HepG2 (cell line): ENCODE measurements around the gene FGA. TPM values are rescaled to one million over a fixed set of nuclear protein-coding genes. Genes with fewer than 3 reads are reported as not detected.

Experiments
- ARID2 ChIP-seq: sonication (generic); formaldehyde crosslinking; IDR thresholded peaks from 2 replicates; pipeline ENCODE4 v1.8.1; 2022; ENCODE audit warnings: mild to moderate bottlenecking, missing genetic modification reagents, borderline replicate concordance
- DR1 ChIP-seq: sonication (generic); formaldehyde crosslinking; IDR thresholded peaks from 2 replicates; pipeline ENCODE4 v1.8.0; 2021; ENCODE audit warnings: mild to moderate bottlenecking, missing genetic modification reagents, inconsistent platforms
- HES4 ChIP-seq: sonication (generic); formaldehyde crosslinking; IDR thresholded peaks from 2 replicates; pipeline ENCODE4 v1.9.0; 2021; ENCODE audit warnings: mild to moderate bottlenecking, missing genetic modification reagents, borderline replicate concordance
- JARID2 ChIP-seq: sonication (generic); formaldehyde crosslinking; IDR thresholded peaks from 2 replicates; pipeline ENCODE4 v1.8.1; 2023; ENCODE audit warnings: missing genetic modification reagents, inconsistent platforms; ENCODE audit not compliant: insufficient replicate concordance
- KDM1A ChIP-seq: IDR thresholded peaks from 2 replicates; pipeline ENCODE4 v1.6.1; 2016; ENCODE audit warnings: missing compliant biosample characterization
- RXRB ChIP-seq: IDR thresholded peaks from 2 replicates; pipeline ENCODE4 v1.6.1; 2016; ENCODE audit warnings: borderline replicate concordance, missing genetic modification reagents, missing compliant biosample characterization
- SRSF1 ChIP-seq: fragments of 200-400 bp; formaldehyde crosslinking; optimal IDR thresholded peaks from 2 replicates; pipeline ENCODE3; 2017; ENCODE audit warnings: mild to moderate bottlenecking, low read depth, low read length, moderate library complexity
- ZBTB43 ChIP-seq: sonication (generic); formaldehyde crosslinking; conservative IDR thresholded peaks from 2 replicates; pipeline ENCODE4 v1.4.0; 2020; ENCODE audit warnings: missing genetic modification reagents
- ZBTB7B ChIP-seq: sonication (generic); formaldehyde crosslinking; IDR thresholded peaks from 2 replicates; pipeline ENCODE4 v1.4.0; 2020; ENCODE audit warnings: missing genetic modification reagents
- ZNF264 ChIP-seq: sonication (generic); formaldehyde crosslinking; IDR thresholded peaks from 2 replicates; pipeline ENCODE4 v1.4.0; 2020; ENCODE audit warnings: missing genetic modification reagents
- ZNF501 ChIP-seq: sonication (generic); formaldehyde crosslinking; IDR thresholded peaks from 2 replicates; pipeline ENCODE4 v1.5.1; 2020; ENCODE audit warnings: mild to moderate bottlenecking, moderate library complexity, missing genetic modification reagents
- ZNF510 ChIP-seq: sonication (generic); formaldehyde crosslinking; IDR thresholded peaks from 2 replicates; pipeline ENCODE4 v1.4.0; 2020; ENCODE audit warnings: low read depth, mild to moderate bottlenecking, missing genetic modification reagents
- ZNF773 ChIP-seq: sonication (generic); formaldehyde crosslinking; IDR thresholded peaks from 2 replicates; pipeline ENCODE4 v1.4.0; 2020; ENCODE audit warnings: missing genetic modification reagents, borderline replicate concordance
- ZNF792 ChIP-seq: IDR thresholded peaks from 2 replicates; pipeline ENCODE4 v1.6.1; 2016
- polyA plus RNA-seq, 8 experiments: library from polyadenylated mRNA; depleted of rRNA in 3 of 8; stranded (reverse) in 7 of 8; unstranded in 1 of 8; fragments of >200 nt; fragmentation: Illumina TruSeq in 4 of 8; extraction: Trizol in 4 of 8; gene quantifications; 2 replicates each; pipeline versions ENCODE4 v1.2.1 to v1.2.3, GENCODE V29; 2011 to 2016; ENCODE audit warnings: low read depth in 4 of 8, missing spikeins in 1 of 8, mixed read lengths in 1 of 8; ENCODE audit not compliant: insufficient read depth in 1 of 8
- total RNA-seq, 5 experiments: library from RNA; depleted of rRNA; stranded (reverse); fragments of >200 nt; fragmentation: Illumina TruSeq; extraction: Trizol; gene quantifications; 2 replicates each; pipeline ENCODE4 v1.2.3, GENCODE V29; 2016; ENCODE audit warnings: low read depth in 1 of 5
- TF ChIP-seq, protein P1 (sequence below): sonication (generic); formaldehyde crosslinking; IDR thresholded peaks from 2 replicates; pipeline ENCODE4 v1.4.0; 2020; ENCODE audit warnings: mild to moderate bottlenecking, missing genetic modification reagents
- TF ChIP-seq, protein P2 (sequence below): sonication (generic); formaldehyde crosslinking; IDR thresholded peaks from 2 replicates; pipeline ENCODE4 v1.5.0; 2020; ENCODE audit warnings: mild to moderate bottlenecking, missing genetic modification reagents, borderline replicate concordance
- TF ChIP-seq, protein P3 (sequence below): sonication (generic); formaldehyde crosslinking; IDR thresholded peaks from 2 replicates; pipeline ENCODE4 v1.5.0; 2020; ENCODE audit warnings: mild to moderate bottlenecking, missing genetic modification reagents, borderline replicate concordance

The FGA gene
- total and polyA plus RNA-seq, 2 of the 13 experiments (the other 11 are each of a cell fraction or from before 2014, with no cell fraction given): 640 to 1,523 TPM

- TF ChIP-seq ZNF773 (CRISPR knock-in tag) (no peak), ZNF501 (CRISPR knock-in tag) (peak; percentile 41; the same call in 1 of the 2 replicates), ZNF264 (CRISPR knock-in tag) (no peak), KDM1A (CRISPR knock-in tag) (no peak), ZBTB43 (0 out of 2 replicates have a peak, but pooled peaks have one; percentile 29), ZNF792 (CRISPR knock-in tag) (peak; percentile 42; the same call in 1 of the 2 replicates), HES4 (CRISPR knock-in tag) (no peak), RXRB (CRISPR knock-in tag) (no peak), ZNF510 (CRISPR knock-in tag) (no peak), JARID2 (CRISPR knock-in tag) (no peak), SRSF1 (no peak), ARID2 (CRISPR knock-in tag) (no peak), ZBTB7B (CRISPR knock-in tag) (peak; percentile 49; the same call in 1 of the 2 replicates), DR1 (CRISPR knock-in tag) (0 out of 2 replicates have a peak, but pooled peaks have one; percentile 43)
- TF ChIP-seq, protein P1, sequence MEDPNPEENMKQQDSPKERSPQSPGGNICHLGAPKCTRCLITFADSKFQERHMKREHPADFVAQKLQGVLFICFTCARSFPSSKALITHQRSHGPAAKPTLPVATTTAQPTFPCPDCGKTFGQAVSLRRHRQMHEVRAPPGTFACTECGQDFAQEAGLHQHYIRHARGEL: no peak
- TF ChIP-seq, protein P2, sequence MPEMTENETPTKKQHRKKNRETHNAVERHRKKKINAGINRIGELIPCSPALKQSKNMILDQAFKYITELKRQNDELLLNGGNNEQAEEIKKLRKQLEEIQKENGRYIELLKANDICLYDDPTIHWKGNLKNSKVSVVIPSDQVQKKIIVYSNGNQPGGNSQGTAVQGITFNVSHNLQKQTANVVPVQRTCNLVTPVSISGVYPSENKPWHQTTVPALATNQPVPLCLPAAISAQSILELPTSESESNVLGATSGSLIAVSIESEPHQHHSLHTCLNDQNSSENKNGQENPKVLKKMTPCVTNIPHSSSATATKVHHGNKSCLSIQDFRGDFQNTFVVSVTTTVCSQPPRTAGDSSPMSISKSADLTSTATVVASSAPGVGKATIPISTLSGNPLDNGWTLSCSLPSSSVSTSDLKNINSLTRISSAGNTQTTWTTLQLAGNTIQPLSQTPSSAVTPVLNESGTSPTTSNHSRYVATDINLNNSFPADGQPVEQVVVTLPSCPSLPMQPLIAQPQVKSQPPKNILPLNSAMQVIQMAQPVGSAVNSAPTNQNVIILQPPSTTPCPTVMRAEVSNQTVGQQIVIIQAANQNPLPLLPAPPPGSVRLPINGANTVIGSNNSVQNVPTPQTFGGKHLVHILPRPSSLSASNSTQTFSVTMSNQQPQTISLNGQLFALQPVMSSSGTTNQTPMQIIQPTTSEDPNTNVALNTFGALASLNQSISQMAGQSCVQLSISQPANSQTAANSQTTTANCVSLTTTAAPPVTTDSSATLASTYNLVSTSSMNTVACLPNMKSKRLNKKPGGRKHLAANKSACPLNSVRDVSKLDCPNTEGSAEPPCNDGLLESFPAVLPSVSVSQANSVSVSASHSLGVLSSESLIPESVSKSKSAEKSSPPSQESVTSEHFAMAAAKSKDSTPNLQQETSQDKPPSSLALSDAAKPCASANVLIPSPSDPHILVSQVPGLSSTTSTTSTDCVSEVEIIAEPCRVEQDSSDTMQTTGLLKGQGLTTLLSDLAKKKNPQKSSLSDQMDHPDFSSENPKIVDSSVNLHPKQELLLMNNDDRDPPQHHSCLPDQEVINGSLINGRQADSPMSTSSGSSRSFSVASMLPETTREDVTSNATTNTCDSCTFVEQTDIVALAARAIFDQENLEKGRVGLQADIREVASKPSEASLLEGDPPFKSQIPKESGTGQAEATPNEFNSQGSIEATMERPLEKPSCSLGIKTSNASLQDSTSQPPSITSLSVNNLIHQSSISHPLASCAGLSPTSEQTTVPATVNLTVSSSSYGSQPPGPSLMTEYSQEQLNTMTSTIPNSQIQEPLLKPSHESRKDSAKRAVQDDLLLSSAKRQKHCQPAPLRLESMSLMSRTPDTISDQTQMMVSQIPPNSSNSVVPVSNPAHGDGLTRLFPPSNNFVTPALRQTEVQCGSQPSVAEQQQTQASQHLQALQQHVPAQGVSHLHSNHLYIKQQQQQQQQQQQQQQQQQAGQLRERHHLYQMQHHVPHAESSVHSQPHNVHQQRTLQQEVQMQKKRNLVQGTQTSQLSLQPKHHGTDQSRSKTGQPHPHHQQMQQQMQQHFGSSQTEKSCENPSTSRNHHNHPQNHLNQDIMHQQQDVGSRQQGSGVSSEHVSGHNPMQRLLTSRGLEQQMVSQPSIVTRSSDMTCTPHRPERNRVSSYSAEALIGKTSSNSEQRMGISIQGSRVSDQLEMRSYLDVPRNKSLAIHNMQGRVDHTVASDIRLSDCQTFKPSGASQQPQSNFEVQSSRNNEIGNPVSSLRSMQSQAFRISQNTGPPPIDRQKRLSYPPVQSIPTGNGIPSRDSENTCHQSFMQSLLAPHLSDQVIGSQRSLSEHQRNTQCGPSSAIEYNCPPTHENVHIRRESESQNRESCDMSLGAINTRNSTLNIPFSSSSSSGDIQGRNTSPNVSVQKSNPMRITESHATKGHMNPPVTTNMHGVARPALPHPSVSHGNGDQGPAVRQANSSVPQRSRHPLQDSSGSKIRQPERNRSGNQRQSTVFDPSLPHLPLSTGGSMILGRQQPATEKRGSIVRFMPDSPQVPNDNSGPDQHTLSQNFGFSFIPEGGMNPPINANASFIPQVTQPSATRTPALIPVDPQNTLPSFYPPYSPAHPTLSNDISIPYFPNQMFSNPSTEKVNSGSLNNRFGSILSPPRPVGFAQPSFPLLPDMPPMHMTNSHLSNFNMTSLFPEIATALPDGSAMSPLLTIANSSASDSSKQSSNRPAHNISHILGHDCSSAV: no peak
- TF ChIP-seq, protein P3, sequence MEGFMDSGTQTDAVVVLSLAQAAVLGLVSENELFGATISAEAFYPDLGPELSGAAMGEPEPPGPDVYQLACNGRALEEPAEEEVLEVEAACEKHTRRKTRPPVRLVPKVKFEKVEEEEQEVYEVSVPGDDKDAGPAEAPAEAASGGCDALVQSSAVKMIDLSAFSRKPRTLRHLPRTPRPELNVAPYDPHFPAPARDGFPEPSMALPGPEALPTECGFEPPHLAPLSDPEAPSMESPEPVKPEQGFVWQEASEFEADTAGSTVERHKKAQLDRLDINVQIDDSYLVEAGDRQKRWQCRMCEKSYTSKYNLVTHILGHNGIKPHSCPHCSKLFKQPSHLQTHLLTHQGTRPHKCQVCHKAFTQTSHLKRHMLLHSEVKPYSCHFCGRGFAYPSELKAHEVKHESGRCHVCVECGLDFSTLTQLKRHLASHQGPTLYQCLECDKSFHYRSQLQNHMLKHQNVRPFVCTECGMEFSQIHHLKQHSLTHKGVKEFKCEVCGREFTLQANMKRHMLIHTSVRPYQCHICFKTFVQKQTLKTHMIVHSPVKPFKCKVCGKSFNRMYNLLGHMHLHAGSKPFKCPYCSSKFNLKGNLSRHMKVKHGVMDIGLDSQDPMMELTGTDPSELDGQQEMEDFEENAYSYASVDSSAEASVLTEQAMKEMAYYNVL: no peak
Measured at GRCh38 chr4:154626793-154627484, 36.4 kb upstream of the FGA start (continued).
